ENCODE measurements around the gene ZFPM1.
A peak's percentile ranks its signal among the peaks of the same experiment; 100 is the strongest.

The ZFPM1 gene

DNA sequence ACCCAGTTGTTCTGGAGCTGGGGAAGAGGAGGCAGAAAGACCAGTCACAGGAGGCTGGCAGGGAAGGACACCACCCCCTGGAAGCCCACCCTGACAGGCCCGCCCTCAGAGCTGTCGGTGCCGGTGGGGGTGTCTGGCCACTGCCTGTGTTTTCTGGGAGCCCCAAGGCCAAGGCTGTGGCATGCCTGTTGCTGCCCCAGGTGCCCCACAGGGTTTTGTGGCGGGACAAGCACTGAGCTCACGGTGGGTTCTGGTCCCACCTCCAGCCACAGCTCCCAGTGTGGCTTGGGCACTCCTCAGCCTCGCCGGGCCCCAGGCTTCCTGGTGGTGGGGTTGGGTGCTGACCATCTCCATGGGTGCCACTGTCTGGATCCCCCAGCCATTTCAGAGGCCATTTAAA lies 58.0 kb downstream of the ZFPM1 start:
- ATAC-seq: no peak
- no peak for TF ChIP-seq SNAI2 (CRISPR knock-in tag; IDR thresholded peaks at IDR 0.05)
- TF ChIP-seq BACH2 (CRISPR knock-in tag; IDR thresholded peaks at IDR 0.05; ENCODE audit: borderline replicate concordance): no peak
- no peak for TF ChIP-seq TOX (CRISPR knock-in tag; IDR thresholded peaks at IDR 0.05; ENCODE audit: borderline replicate concordance)
- TF ChIP-seq, protein P1, sequence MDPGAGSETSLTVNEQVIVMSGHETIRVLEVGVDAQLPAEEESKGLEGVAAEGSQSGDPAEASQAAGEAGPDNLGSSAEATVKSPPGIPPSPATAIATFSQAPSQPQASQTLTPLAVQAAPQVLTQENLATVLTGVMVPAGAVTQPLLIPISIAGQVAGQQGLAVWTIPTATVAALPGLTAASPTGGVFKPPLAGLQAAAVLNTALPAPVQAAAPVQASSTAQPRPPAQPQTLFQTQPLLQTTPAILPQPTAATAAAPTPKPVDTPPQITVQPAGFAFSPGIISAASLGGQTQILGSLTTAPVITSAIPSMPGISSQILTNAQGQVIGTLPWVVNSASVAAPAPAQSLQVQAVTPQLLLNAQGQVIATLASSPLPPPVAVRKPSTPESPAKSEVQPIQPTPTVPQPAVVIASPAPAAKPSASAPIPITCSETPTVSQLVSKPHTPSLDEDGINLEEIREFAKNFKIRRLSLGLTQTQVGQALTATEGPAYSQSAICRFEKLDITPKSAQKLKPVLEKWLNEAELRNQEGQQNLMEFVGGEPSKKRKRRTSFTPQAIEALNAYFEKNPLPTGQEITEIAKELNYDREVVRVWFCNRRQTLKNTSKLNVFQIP (CRISPR knock-in tag; IDR thresholded peaks at IDR 0.05; ENCODE audit: borderline replicate concordance, low read depth): no peak
- TF ChIP-seq, protein P2, sequence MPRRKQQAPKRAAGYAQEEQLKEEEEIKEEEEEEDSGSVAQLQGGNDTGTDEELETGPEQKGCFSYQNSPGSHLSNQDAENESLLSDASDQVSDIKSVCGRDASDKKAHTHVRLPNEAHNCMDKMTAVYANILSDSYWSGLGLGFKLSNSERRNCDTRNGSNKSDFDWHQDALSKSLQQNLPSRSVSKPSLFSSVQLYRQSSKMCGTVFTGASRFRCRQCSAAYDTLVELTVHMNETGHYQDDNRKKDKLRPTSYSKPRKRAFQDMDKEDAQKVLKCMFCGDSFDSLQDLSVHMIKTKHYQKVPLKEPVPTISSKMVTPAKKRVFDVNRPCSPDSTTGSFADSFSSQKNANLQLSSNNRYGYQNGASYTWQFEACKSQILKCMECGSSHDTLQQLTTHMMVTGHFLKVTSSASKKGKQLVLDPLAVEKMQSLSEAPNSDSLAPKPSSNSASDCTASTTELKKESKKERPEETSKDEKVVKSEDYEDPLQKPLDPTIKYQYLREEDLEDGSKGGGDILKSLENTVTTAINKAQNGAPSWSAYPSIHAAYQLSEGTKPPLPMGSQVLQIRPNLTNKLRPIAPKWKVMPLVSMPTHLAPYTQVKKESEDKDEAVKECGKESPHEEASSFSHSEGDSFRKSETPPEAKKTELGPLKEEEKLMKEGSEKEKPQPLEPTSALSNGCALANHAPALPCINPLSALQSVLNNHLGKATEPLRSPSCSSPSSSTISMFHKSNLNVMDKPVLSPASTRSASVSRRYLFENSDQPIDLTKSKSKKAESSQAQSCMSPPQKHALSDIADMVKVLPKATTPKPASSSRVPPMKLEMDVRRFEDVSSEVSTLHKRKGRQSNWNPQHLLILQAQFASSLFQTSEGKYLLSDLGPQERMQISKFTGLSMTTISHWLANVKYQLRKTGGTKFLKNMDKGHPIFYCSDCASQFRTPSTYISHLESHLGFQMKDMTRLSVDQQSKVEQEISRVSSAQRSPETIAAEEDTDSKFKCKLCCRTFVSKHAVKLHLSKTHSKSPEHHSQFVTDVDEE (CRISPR knock-in tag; IDR thresholded peaks at IDR 0.05): no peak
- TF ChIP-seq GLIS3 (CRISPR knock-in tag; IDR thresholded peaks at IDR 0.05): no peak
- TF ChIP-seq, protein P3, sequence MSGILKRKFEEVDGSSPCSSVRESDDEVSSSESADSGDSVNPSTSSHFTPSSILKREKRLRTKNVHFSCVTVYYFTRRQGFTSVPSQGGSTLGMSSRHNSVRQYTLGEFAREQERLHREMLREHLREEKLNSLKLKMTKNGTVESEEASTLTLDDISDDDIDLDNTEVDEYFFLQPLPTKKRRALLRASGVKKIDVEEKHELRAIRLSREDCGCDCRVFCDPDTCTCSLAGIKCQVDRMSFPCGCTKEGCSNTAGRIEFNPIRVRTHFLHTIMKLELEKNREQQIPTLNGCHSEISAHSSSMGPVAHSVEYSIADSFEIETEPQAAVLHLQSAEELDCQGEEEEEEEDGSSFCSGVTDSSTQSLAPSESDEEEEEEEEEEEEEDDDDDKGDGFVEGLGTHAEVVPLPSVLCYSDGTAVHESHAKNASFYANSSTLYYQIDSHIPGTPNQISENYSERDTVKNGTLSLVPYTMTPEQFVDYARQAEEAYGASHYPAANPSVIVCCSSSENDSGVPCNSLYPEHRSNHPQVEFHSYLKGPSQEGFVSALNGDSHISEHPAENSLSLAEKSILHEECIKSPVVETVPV (CRISPR knock-in tag; IDR thresholded peaks at IDR 0.05): no peak
- TF ChIP-seq ZNF565 (CRISPR knock-in tag; conservative IDR thresholded peaks at IDR 0.05; ENCODE audit: low read depth): no peak
- no peak for TF ChIP-seq ISL1 (CRISPR knock-in tag; IDR thresholded peaks at IDR 0.05)
- TF ChIP-seq ZC3H10 (CRISPR knock-in tag; IDR thresholded peaks at IDR 0.05): no peak
- no peak for TF ChIP-seq ZFP3 (CRISPR knock-in tag; IDR thresholded peaks at IDR 0.05)
- no peak for TF ChIP-seq ZNF8 (CRISPR knock-in tag; IDR thresholded peaks at IDR 0.05)
- no peak for TF ChIP-seq ARNTL (CRISPR knock-in tag; IDR thresholded peaks at IDR 0.05; ENCODE audit: borderline replicate concordance, low read depth)
- no peak for TF ChIP-seq ZFP30 (CRISPR knock-in tag; IDR thresholded peaks at IDR 0.05)
- TF ChIP-seq, protein P4, sequence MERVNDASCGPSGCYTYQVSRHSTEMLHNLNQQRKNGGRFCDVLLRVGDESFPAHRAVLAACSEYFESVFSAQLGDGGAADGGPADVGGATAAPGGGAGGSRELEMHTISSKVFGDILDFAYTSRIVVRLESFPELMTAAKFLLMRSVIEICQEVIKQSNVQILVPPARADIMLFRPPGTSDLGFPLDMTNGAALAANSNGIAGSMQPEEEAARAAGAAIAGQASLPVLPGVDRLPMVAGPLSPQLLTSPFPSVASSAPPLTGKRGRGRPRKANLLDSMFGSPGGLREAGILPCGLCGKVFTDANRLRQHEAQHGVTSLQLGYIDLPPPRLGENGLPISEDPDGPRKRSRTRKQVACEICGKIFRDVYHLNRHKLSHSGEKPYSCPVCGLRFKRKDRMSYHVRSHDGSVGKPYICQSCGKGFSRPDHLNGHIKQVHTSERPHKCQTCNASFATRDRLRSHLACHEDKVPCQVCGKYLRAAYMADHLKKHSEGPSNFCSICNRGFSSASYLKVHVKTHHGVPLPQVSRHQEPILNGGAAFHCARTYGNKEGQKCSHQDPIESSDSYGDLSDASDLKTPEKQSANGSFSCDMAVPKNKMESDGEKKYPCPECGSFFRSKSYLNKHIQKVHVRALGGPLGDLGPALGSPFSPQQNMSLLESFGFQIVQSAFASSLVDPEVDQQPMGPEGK (CRISPR knock-in tag; IDR thresholded peaks at IDR 0.05; ENCODE audit: borderline replicate concordance): no peak

DNA sequence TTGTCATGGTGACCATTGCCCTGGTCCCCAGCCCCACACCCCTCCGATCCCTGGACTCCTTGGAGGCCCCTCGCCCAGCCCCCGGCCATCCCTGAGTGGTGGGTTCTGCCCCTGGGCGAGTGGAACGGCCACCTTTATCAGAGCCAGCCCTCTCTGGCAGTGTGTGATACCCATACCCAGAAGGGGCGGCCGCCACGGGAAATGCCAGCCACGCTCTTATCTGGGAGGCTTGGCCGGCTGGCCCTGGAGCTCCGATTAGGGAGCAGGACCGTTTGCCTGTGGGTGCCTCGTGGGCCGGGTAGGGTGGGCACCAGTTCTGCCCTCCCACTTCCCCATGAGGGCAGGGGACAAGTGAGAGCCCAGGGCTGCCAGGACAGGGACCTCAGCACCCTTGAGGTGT lies 58.8 kb downstream of the ZFPM1 start:
- ATAC-seq: no peak
- TF ChIP-seq BACH2 (CRISPR knock-in tag; IDR thresholded peaks at IDR 0.05; ENCODE audit: borderline replicate concordance): no peak
- no peak for TF ChIP-seq PPARA (CRISPR knock-in tag; IDR thresholded peaks at IDR 0.05; ENCODE audit: borderline replicate concordance)
- TF ChIP-seq SNAI2 (CRISPR knock-in tag; IDR thresholded peaks at IDR 0.05): no peak
- TF ChIP-seq OSR1 (CRISPR knock-in tag; IDR thresholded peaks at IDR 0.05): no peak

DNA sequence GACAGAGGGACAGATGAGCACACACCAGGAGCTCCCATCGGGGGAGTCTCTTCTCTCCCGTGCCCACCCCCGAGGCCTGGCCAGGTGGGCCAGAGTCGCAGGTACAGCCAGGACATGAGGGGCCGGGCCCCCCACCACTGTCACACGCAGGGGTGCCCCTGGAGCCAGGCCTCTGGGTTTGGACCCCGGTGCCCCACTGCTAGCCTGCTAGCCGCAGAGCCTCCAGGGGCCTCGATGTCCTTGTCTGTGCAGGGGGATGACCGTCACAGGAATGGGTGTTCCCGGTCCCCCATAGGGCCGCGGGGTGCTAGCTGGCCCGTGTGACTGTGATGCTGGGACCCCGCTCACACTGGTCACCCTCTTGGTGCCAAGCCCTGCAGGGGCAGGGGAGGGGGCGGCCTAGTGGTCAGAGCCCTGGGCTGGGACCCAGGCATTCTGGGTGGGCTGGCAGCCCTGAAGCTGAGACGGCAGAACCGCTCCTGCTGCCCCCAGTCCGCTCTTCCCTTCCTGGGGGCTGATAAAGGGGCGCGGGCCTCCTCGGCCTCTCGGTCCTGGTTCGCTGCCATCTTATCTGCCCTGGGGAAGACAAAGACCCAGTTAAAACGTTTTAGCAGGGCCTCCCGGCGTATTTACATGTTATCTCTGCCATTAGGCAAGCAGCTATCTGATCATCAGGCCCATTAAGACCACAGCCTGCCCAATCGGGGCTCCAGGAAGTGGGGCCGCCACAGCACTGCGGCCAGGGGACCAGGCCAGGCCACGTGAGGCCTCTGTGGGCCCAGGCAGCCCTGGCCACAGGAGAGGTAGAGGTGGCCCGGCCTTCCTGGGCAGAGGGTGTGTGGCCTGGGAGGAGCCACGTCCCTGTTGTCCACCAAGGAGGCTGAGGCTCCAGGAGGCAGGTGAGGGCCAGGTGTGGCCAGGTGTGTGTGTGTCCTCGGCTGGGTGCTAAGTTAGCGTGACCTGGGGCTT lies 59.9 kb downstream of the ZFPM1 start:
- peak; percentile 65; the same call in 1 of the 2 replicates for TF ChIP-seq TCF4 (CRISPR knock-in tag; IDR thresholded peaks at IDR 0.05; ENCODE audit: borderline replicate concordance)
- peak; percentile 87 for TF ChIP-seq ARNTL (CRISPR knock-in tag; IDR thresholded peaks at IDR 0.05; ENCODE audit: borderline replicate concordance, low read depth)
- TF ChIP-seq, protein P2 (CRISPR knock-in tag; IDR thresholded peaks at IDR 0.05): peak; percentile 87; the same call in 1 of the 2 replicates
- TF ChIP-seq, protein P3 (CRISPR knock-in tag; IDR thresholded peaks at IDR 0.05): 0 out of 2 replicates have a peak, but pooled peaks have one; percentile 50
- no peak; the same call in 1 of the 2 replicates for TF ChIP-seq ZFP3 (CRISPR knock-in tag; IDR thresholded peaks at IDR 0.05)
- no peak for TF ChIP-seq CSDC2 (CRISPR knock-in tag; IDR thresholded peaks at IDR 0.05)
- no peak for TF ChIP-seq PPARA (CRISPR knock-in tag; IDR thresholded peaks at IDR 0.05; ENCODE audit: borderline replicate concordance)
- TF ChIP-seq ISL1 (CRISPR knock-in tag; IDR thresholded peaks at IDR 0.05): peak; percentile 55; the same call in 1 of the 2 replicates
- peak; percentile 26; the same call in 2 of the 3 replicates for ATAC-seq
